ENCODE results near the gene TFF3.
A peak's percentile ranks its signal among the peaks of the same experiment; 100 is the strongest.

The TFF3 gene

GRCh38 chr21:42320791-42321190 is 5.6 kb upstream of the TFF3 start:
- DNase-seq (ENCODE audit: low spot score) = no peak

- DNase-seq (ENCODE audit: low spot score) = no peak
These were observed 4.8 kb upstream of the TFF3 start for GRCh38 chr21:42319851-42320572.

- no peak for DNase-seq (ENCODE audit: low spot score)
These were observed 4.2 kb upstream of the TFF3 start for GRCh38 chr21:42319376-42319775.

GRCh38 chr21:42317826-42318746 is 2.9 kb upstream of the TFF3 start:
- no peak for DNase-seq (ENCODE audit: low spot score)

GRCh38 chr21:42317341-42317741 is 2.1 kb upstream of the TFF3 start:
- DNase-seq (ENCODE audit: low spot score) = no peak

- DNase-seq (ENCODE audit: low spot score) = no peak
These were observed 1.7 kb upstream of the TFF3 start for GRCh38 chr21:42316891-42317290.

- no peak for DNase-seq (ENCODE audit: low spot score)
These were observed 453 bp downstream of the TFF3 start for GRCh38 chr21:42314616-42315295.

GRCh38 chr21:42313501-42313969 is 1.7 kb downstream of the TFF3 start:
- peak; percentile 66 for DNase-seq (ENCODE audit: low spot score)

- DNase-seq (ENCODE audit: low spot score) = no peak
These were observed 2.5 kb downstream of the TFF3 start for GRCh38 chr21:42312626-42313104.

- no peak for DNase-seq (ENCODE audit: low spot score)
These were observed 3.2 kb downstream of the TFF3 start for GRCh38 chr21:42311816-42312625.

GRCh38 chr21:42311160-42311559 is 4.0 kb downstream of the TFF3 start:
- peak; percentile 58 for DNase-seq (ENCODE audit: low spot score)

GRCh38 chr21:42310411-42311001 is 4.7 kb downstream of the TFF3 start:
- peak; percentile 64 for DNase-seq (ENCODE audit: low spot score)

- peak; percentile 77 for DNase-seq (ENCODE audit: low spot score)
These were observed 5.4 kb downstream of the TFF3 start for GRCh38 chr21:42309753-42310213.

GRCh38 chr21:42308914-42309752 is 6.1 kb downstream of the TFF3 start:
- no peak for DNase-seq (ENCODE audit: low spot score)

GRCh38 chr21:42308161-42308913 is 6.9 kb downstream of the TFF3 start:
- no peak for DNase-seq (ENCODE audit: low spot score)

- DNase-seq (ENCODE audit: low spot score) = no peak
These were observed 8.1 kb downstream of the TFF3 start for GRCh38 chr21:42307106-42307505.

GRCh38 chr21:42306366-42307035 is 8.7 kb downstream of the TFF3 start:
- no peak for DNase-seq (ENCODE audit: low spot score)

GRCh38 chr21:42305707-42306147 is 9.5 kb downstream of the TFF3 start:
- DNase-seq (ENCODE audit: low spot score) = no peak

Data from left forelimb (tissue), 1 donor.